ENCODE results near the gene TMEM51. TPM values are rescaled to one million over a fixed set of nuclear protein-coding genes. Genes with fewer than 3 reads are reported as not detected.

TMEM51 gene
- total RNA-seq, 1 experiment from 2014 or later = 47.6 TPM

DNA sequence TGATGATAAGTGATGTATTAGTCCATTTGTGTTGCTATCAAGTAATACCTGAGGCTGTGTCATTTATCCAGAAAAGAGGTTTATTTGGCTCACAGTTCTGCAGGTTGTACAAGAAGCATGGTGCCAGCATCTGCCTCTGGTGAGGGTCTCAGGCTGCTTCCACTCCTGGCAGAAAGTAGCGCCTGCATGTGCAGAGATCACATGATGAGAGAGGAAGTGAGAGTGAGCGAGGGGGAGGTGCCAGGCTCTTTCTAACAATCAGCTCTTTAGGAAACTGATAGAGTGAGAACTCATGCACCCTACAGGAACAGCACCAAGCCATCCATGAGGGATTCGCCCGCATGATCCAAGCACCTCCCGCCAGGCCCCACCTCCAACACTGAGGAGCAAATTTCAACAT, 91.3 kb downstream of the TMEM51 start:
- no peaks in the 10 kb centered on the region for H3K9me3 Mint-ChIP-seq (ENCODE audit: low read depth, unreplicated experiment)
- H3K36me3 Mint-ChIP-seq (ENCODE audit: insufficient read depth, unreplicated experiment) = peaks cover 10% of the 10 kb centered on the region
- H3K27ac Mint-ChIP-seq (ENCODE audit: unreplicated experiment) = no peak overlapping the region
- CTCF ChIA-PET = no interaction called here
- no peaks in the 10 kb centered on the region for H3K27me3 Mint-ChIP-seq (ENCODE audit: unreplicated experiment)
- no peak for DNase-seq
- TF ChIP-seq, protein P1, sequence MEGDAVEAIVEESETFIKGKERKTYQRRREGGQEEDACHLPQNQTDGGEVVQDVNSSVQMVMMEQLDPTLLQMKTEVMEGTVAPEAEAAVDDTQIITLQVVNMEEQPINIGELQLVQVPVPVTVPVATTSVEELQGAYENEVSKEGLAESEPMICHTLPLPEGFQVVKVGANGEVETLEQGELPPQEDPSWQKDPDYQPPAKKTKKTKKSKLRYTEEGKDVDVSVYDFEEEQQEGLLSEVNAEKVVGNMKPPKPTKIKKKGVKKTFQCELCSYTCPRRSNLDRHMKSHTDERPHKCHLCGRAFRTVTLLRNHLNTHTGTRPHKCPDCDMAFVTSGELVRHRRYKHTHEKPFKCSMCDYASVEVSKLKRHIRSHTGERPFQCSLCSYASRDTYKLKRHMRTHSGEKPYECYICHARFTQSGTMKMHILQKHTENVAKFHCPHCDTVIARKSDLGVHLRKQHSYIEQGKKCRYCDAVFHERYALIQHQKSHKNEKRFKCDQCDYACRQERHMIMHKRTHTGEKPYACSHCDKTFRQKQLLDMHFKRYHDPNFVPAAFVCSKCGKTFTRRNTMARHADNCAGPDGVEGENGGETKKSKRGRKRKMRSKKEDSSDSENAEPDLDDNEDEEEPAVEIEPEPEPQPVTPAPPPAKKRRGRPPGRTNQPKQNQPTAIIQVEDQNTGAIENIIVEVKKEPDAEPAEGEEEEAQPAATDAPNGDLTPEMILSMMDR (IDR thresholded peaks at IDR 0.05; ENCODE audit: unreplicated experiment) = no peak
- no peak overlapping the region for H3K4me3 Mint-ChIP-seq (ENCODE audit: low read depth, unreplicated experiment)
- H3K4me1 Mint-ChIP-seq (ENCODE audit: low read depth, unreplicated experiment) = peaks cover 15% of the 10 kb centered on the region
- BruUV-seq (replicated peaks) = no TSS peak
- intact Hi-C loops (cut with micrococcal nuclease; ENCODE audit: unreplicated experiment) = no loop called here

DNA sequence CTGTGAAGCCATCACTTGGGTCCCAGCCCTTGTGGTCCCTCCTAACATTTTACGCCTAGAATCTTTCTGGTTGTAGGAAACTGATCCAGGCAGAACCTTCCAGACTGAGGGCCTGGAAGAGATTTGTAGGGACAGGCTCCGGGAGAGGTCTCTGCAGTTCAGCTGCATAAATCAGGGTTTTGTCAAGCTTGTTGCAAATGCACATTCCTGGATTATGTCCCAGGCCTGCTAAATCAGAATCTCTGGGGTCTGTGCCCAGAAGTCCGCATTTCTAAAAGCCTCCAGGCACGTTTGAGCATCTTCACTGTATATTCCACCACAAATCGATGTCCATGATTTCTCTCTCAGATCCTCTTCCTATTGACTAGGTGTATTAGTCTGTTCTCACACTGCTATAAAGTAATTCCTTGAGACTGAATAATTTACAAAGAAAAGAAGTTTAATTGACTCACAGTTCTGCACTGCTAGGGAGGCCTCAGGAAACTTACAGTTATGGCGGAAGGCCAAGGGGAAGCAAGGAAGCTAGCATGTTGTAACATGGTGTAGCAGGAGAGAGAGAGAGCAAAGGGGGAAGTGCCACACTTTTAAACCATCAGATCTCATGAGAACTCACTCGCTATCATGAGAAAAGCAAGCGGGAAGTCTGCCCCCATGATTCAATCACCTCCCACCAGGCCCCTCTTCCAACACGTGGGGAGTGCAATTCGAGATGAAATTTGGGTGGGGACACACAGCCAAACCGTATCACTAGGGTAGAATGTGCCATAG, 92.2 kb downstream of the TMEM51 start:
- Mint-ChIP-seq H3K27me3 (ENCODE audit: unreplicated experiment) (no peaks in the 10 kb centered on the region), H3K9me3 (ENCODE audit: low read depth, unreplicated experiment) (no peaks in the 10 kb centered on the region)
- no peak for DNase-seq

DNA sequence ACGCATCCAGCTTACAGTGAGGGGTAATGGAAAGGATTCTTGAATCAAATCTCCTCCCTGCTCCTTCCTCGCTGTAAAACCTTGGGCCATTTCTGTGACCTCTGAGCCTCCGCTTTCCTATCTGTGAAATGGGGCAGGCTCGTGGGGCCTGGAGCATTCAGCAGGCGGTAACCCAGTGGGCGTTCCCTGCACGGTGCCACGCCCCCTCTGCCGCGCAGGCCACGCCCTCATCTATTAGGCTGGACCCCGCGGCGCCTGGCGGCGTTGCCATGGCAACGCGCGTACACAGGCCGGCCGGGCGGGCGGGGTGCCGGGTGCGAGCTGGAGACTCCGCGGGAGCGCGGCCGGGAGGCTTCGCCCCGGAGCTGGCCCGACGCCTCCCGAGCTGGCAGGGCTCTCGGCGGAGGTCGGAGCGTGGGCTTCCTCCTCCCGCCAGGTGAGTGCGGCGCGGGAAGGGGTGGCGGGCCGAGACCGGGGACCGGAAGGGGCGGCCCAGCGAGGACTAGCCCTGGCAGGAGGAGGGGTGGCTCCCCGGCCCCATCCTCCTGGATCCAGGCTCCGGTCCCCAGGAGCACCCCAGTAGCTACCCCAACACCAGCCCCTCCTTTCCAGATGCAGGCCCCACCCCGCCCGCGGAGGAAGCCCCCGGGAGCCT, 93.5 kb downstream of the TMEM51 start, which contains the start of gene FHAD1:
Gene FHAD1, plus strand, starts transcription at position 264 of the 655 bp plus-strand sequence. CDS start 4,562 bp downstream, outside the sequence.
- peak; percentile 76 for DNase-seq
- Mint-ChIP-seq H3K4me1 (ENCODE audit: low read depth, unreplicated experiment) (peaks cover 15% of the 10 kb centered on the region), H3K9me3 (ENCODE audit: low read depth, unreplicated experiment) (no peaks in the 10 kb centered on the region), H3K4me3 (ENCODE audit: low read depth, unreplicated experiment) (peak within 1 kb of the TSS; percentile 78), H3K27me3 (ENCODE audit: unreplicated experiment) (no peaks in the 10 kb centered on the region), H3K36me3 (ENCODE audit: insufficient read depth, unreplicated experiment) (peaks cover 10% of the 10 kb centered on the region), H3K27ac (ENCODE audit: unreplicated experiment) (peak within 1 kb of the TSS; percentile 78)
- BruUV-seq (replicated peaks) = no TSS peak
- TF ChIP-seq, protein P1 (IDR thresholded peaks at IDR 0.05; ENCODE audit: unreplicated experiment) = no peak
- intact Hi-C loops (cut with micrococcal nuclease; ENCODE audit: unreplicated experiment) = no loop called here
- CTCF ChIA-PET = interaction anchor here (0.6 to 0.7 kb wide), 2 partner anchors 13 to 47 kb away, joined by 3 read pairs; no protein-coding TSS in a partner anchor

More for the DNA sequence above, 92.2 kb downstream of the TMEM51 start:
- peaks cover 15% of the 10 kb centered on the region for H3K4me1 Mint-ChIP-seq (ENCODE audit: low read depth, unreplicated experiment)
- TF ChIP-seq, protein P1 (IDR thresholded peaks at IDR 0.05; ENCODE audit: unreplicated experiment) = no peak
- H3K27ac Mint-ChIP-seq (ENCODE audit: unreplicated experiment) = peak overlapping the region; percentile 78
- BruUV-seq (replicated peaks) = no TSS peak
- H3K36me3 Mint-ChIP-seq (ENCODE audit: insufficient read depth, unreplicated experiment) = peaks cover 10% of the 10 kb centered on the region
- H3K4me3 Mint-ChIP-seq (ENCODE audit: low read depth, unreplicated experiment) = peak overlapping the region; percentile 78
- CTCF ChIA-PET = no interaction called here
- intact Hi-C loops (cut with micrococcal nuclease; ENCODE audit: unreplicated experiment) = no loop called here

DNA sequence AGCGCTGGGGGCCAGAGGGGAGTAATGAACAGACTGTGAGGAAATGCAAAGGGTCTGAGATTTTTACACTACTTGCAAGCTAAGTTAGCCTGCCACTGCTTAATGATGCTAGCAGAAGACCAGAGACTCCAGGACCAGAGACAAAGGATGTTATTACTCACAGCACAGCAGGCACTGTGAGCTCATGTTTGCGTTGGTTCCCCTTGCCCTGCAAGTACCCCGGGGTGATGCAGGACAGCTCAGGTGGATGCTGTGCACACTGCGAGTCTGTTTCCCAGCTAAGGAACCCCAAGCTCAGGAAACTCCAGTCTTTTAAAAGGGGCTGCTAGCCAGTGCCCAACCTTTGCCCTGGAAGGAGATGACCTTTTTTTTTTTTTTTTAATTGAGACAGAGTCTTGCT, 94.7 kb downstream of the TMEM51 start:
- CTCF ChIA-PET = interaction anchor here (0.6 kb wide), 1 partner anchor 10 kb away, joined by 3 read pairs; no protein-coding TSS in a partner anchor
- no peaks in the 10 kb centered on the region for H3K9me3 Mint-ChIP-seq (ENCODE audit: low read depth, unreplicated experiment)
- no peak for DNase-seq
- intact Hi-C loops (cut with micrococcal nuclease; ENCODE audit: unreplicated experiment) = no loop called here
- H3K4me1 Mint-ChIP-seq (ENCODE audit: low read depth, unreplicated experiment) = peaks cover 15% of the 10 kb centered on the region
- no TSS peak for BruUV-seq (replicated peaks)
- no peak overlapping the region for H3K4me3 Mint-ChIP-seq (ENCODE audit: low read depth, unreplicated experiment)
- TF ChIP-seq, protein P1 (IDR thresholded peaks at IDR 0.05; ENCODE audit: unreplicated experiment) = no peak
- peaks cover 10% of the 10 kb centered on the region for H3K36me3 Mint-ChIP-seq (ENCODE audit: insufficient read depth, unreplicated experiment)
- no peaks in the 10 kb centered on the region for H3K27me3 Mint-ChIP-seq (ENCODE audit: unreplicated experiment)
- no peak overlapping the region for H3K27ac Mint-ChIP-seq (ENCODE audit: unreplicated experiment)

Data from Calu3 (cell line).